Measurements from ENCODE around the gene GRIN3B.
"Not testable (repeated sequence)": the region's sequence is repeated elsewhere in the genome, so short reads cannot be mapped to it uniquely, and the experiment has no call there.

The GRIN3B gene

GRCh38 chr19:1020868-1021425, 20.7 kb downstream of the GRIN3B start, which contains the start of gene TMEM259:
TMEM259 (minus strand) TSS chr19:1021123; CDS start chr19:1020996, 127 bp downstream.
- peak; percentile 54 for DNase-seq

DNA sequence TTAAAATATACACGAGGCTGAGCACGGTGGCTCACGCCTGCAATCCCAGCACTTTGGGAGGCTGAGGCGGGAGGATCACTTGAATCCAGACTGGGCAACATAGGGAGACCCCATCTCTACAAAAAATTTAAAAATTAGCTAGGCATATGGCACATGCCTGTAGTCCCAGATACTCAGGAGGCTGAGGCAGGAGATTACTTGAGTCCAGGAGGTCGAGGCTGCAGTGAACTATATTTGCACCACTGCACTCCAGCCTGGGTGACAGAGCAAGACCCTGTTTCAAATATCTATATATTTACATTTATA, 23.6 kb downstream of the GRIN3B start:
- DNase-seq: not testable (repeated sequence)

DNA sequence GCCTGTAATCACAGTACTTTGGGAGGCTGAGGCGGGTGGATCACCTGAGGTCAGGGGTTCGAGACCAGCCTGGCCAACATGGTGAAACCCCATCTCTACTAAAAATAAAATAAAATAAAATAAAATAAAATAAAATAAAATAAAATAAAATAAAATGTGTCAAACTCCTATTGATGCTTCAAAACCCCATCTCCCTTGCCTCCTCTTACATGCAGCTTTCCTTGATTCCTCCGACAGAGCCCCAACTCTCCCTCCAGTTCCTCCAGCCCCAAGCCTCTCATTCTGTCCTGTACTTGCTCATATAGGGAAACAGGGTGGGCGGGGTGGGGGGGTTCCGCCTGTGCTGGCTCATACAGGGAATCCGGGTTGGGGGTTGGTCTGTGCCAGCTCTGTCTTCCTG, 24.9 kb downstream of the GRIN3B start:
- not testable (repeated sequence) for DNase-seq

- DNase-seq: no peak
Measured at GRCh38 chr19:1025960-1026782, 26.0 kb downstream of the GRIN3B start, which contains the start of gene CNN2. CNN2 (plus strand) TSS chr19:1026608; CDS start chr19:1026662, 54 bp downstream.

GRCh38 chr19:1026783-1027649, 26.8 kb downstream of the GRIN3B start:
- DNase-seq: no peak

DNA sequence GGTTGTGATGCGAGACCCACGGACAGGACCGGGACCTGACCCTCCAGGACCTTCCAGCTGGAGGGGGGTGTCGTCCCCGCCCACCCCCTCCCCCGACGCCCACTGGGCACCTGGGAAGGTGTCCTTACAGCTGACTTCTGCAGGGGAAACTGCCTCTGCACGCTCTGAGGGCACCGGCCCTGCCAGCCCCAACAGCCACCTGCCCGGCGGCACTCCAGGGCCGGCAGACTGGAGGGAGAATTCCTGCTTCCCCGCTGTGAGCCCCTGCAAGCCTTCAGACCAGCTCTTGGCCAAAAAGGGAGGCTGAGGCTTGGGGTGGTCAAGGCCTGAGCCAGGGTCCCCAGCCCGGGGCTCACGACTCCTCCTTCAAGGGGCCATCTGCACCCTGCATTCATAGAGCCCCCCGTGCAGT, 27.4 kb downstream of the GRIN3B start:
- DNase-seq: no peak

- DNase-seq: no peak
Measured at GRCh38 chr19:1028062-1028926, 28.1 kb downstream of the GRIN3B start.

DNA sequence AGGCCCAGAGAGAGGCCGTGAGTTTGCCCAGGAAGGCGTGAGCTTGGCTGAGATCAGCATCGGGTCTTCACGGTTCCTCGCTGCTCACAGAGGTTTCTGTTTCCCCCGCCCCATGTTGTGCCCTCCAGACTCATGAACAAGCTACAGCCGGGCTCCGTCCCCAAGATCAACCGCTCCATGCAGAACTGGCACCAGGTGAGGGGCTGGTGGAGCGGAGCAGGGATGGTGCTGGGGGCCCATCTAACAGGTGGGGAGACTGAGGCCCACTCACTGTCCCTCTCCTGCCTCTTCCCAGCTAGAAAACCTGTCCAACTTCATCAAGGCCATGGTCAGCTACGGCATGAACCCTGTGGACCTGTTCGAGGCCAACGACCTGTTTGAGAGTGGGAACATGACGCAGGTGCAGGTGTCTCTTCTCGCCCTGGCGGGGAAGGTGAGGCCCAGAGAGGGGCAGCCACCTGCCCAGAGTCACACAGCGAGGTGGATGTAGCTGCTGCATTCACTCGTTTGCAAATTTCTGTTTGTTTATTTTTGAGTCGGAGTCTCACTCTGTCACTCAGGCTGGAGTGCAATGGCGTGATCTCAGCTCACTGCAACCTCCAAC, 32.1 kb downstream of the GRIN3B start:
- DNase-seq: no peak

GRCh38 chr19:1035998-1036621, 35.9 kb downstream of the GRIN3B start:
- no peak for DNase-seq

GRCh38 chr19:1037621-1038064, 37.4 kb downstream of the GRIN3B start:
- DNase-seq: no peak

DNA sequence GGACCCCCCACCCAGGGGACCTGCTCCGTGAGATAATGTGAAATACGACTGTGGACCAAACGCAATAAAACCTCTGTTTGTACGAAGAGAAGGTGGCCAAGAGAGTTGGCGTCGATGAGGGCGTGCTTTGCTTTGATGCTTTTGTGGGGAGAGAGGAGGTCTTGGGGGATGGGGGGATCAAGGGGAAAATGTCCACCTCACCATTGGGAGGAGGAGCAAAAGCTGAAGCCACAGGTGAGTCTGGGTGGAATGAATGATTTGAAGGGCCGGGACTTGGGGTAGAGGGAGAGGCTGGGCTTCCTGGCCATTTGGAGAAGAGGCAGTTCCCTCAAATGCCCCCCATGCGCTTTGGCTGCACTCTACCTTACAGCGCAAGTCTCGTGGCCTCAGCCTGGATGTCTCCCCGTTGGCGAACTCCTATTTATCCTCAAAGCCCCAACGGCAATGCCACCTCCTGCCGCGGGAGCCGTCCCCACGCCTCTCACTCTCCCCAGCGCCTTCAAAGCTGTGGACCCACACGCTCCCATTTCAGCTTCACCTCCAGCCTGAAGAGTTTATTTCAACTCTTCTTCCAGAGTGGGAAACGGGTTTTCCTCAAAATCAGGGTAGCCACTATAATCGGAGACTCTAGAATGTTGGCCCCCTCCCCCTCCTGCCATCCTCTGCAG, 38.9 kb downstream of the GRIN3B start:
- no peak for DNase-seq

GRCh38 chr19:1039646-1040475, 39.6 kb downstream of the GRIN3B start, which contains the start of gene ABCA7:
ABCA7 (plus strand) TSS chr19:1040107; CDS start chr19:1041362, 1,255 bp downstream.
- peak; percentile 74 for DNase-seq

DNA sequence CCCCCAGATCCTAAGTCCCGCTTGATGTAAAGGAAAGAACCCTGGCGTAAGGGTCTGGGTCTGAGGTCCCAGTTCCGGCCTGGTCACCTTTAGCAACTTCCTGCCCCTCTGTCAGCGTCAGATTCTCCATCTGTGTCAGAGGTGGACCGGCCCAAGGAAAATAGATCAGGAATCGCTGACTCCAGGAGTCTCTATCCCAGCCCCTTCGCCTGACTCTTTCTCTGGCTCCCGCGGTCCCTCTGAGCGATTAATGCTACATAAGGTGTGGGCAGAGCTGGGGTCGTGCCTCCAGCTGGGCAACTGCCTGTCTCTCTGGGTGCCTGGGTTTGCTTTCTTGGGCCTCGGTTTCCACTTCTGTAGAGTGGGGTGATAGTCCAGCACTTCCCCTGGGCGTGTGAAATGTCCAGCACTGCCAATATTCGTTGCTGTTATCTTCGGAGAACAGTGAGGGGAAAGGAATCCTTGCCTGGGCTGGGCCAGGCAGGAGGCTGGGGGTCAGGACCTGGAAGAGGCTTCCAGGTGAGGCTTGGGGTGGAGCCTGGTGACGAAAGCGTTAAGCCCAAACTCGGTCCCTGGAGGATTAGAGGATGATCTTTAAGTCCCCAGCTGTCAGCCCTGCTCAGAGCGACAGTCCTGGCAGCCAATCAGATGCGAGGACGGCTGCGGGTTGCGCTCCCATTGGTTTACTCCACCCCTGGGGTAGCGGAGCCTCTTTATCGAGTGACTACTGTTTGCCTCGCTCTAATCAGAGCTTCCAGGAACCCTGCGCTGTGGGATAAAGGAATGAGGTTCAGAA, 40.5 kb downstream of the GRIN3B start:
- DNase-seq: no peak

DNA sequence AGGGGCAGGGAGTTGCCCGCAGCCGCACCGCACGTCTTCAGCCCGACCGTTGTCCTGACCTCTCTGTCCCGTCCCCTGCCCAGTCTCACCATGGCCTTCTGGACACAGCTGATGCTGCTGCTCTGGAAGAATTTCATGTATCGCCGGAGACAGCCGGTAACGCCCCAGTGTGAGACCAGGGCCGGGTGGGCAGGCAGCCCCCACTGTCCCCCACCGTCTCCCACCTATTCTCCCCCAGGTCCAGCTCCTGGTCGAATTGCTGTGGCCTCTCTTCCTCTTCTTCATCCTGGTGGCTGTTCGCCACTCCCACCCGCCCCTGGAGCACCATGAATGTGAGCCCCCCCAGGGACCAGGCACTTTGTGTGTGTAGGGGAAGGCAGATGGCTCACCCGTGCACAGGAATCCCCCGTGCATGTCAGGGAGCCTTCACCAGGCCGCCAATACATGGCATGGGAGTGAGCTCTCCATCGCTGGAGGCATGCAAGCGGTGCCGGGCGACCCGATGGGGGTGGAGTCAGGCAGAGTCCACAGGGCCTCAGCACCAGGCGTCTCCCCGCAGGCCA, 41.1 kb downstream of the GRIN3B start:
- no peak for DNase-seq

GRCh38 chr19:1041835-1042685, 41.8 kb downstream of the GRIN3B start:
- no peak for DNase-seq

DNA sequence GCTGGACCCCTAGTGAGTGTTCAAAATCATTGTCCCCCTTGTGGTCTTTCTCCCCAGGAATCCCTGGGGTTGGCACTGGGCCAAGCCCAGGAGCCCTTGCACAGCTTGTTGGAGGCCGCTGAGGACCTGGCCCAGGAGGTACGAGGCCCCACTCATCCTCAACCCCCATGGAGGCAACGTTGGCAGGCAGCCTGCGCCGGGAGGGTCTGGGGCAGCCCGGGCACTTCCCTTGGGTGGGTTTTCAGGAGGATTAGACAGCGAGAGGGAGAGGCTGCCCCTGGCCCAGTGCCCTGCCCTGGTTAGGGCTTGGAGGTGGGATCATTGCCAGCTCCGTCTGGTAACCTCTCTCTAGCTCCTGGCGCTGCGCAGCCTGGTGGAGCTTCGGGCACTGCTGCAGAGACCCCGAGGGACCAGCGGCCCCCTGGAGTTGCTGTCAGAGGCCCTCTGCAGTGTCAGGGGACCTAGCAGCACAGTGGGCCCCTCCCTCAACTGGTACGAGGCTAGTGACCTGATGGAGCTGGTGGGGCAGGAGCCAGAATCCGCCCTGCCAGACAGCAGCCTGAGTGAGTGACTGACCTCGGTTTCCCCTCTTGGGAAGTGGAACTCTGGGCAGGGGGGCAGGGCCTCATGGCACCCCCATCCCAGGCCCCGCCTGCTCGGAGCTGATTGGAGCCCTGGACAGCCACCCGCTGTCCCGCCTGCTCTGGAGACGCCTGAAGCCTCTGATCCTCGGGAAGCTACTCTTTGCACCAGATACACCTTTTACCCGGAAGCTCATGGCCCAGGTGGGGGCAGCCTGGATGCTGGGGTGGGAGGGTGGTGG, 42.7 kb downstream of the GRIN3B start:
- DNase-seq: no peak

- no peak for DNase-seq
Measured at GRCh38 chr19:1045247-1045603, 45.0 kb downstream of the GRIN3B start.

Data from cortex of kidney (tissue), 1 donor.